Pulmonary artery endothelial cell (primary cell): ENCODE results near the gene ACP4. TPM values are rescaled to one million over a fixed set of nuclear protein-coding genes. Genes with fewer than 3 reads are reported as not detected.
"Not testable (repeated sequence)": the region's sequence is repeated elsewhere in the genome, so short reads cannot be mapped to it uniquely, and the experiment has no call there.

Experiments
- DNase-seq: peaks from one replicate; pipeline ENCODE4 v3.0.0-alpha.2; 2011; ENCODE audit warnings: low read depth, low spot score
- total RNA-seq: library from RNA; depleted of rRNA; stranded (reverse); fragments of >200 nt; gene quantifications from 2 replicates; pipeline ENCODE4 v1.2.3, GENCODE V29; 2014

The ACP4 gene
- total RNA-seq, 1 donor from 2014 or later: not detected

DNA sequence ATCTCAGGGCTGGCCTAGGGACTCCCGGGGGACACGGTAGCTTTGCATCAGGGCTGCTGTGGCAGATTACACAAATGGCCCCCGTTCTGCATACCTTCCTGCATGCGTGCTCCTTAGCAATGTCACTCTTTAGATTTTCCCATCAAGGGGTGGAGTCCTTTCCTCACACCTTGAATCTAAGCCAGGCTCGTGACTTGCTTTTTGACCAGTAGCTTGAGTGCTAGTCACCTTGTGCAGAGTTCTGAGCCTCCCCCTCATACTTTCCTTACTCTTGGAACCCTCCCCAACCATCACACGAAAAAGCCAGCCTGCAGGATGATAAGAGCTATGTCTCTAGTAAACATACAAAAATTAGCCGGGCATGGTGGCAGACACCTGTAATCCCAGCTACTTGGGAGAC lies 16.8 kb upstream of the ACP4 start:
- not testable (repeated sequence) for DNase-seq

GRCh38 chr19:50776131-50776530 lies 14.1 kb upstream of the ACP4 start:
- DNase-seq: no peak

- DNase-seq: no peak
These were observed 13.0 kb upstream of the ACP4 start for GRCh38 chr19:50777261-50777660.

DNA sequence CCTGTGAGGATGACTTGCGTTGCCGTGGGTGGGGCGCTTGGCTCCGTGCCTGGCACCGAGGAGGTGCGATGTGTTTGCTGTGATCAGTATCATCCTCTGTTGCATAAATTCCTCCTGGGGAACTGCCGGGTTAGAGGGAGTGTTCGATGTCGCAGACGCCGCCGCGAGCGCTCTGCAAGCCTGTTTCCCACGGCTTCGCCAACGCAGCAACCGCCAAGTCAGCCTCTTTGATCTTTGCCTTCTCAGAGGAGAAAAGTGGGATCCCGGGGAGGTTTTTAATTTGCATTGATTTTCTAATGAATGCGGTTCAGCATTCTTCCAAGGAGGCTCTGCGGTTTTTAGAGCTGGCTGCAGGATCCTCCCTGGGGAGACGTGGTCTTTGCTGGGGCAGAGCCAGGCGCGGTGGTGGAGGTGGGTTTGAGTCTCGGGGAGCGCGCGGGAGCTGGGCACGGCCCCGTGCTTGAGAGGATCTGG lies 12.3 kb upstream of the ACP4 start:
- DNase-seq: no peak

DNA sequence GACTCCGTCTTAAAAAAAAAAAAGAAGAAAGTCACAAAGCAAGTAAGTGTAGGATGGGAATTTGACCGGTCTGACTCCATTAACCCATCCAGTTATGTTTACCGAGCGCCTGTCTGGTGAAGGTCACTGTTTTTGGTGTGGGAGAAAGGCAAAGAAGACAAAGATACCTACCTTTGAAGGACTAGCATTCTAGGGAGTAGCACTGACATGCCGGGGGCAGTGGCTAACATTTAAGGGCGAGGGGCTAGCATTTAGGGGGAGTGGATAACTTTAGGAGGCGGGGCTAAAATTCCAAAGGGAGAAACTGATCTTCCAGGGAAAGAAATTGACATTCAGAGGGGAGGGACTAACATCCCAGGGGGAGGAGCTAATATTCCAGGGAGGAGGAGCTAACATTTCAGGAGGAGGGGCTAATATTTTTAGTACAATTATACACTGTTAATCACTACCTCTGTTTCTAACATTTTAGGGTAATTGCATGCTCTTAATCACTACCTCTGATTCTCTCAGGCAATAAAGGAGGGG lies 11.2 kb upstream of the ACP4 start:
- DNase-seq: no peak

DNA sequence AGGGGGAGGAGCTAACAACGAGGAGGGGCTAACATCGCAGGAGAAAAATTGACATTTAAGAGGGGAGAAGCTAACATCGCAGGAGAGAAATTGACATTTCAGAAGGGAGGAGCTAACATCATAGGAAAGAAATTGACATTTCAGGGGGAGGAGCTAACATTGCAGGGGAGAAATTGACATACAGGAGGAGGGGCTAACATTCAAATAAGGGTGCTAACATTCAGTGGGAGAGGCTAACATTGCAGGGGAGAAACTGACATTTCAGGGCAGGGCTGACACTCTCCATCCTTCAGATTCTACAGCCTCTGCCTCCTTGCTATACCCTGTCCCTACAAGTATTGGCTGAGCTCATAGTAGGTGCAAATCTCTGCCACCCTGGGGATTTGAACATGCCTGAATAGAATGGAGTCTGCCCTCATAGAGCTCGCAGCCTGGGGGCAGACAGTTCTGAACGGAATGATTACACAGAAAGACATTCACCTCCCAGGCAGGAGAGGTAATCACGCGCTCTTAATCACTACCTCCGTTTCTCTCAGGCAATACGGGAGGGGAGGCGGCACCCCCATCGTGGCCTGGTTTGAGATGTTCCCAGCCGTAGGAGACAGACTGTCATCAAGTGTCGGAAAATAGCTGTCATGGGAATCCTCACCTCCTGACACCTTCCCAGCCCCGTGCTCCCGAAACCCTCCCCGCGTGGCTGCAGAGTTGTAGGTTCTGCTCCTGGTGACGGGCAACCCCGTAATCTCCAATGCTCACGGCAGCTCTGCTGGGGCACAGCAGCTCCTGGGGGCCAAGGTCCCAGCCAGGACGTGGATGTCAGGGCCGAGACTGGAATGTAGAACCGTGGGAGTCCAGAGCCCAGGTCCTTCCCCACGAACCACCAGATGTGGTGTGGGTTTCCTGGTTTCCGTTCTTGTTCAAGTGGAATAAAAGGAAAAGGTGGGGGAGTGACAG lies 10.4 kb upstream of the ACP4 start:
- DNase-seq: no peak

GRCh38 chr19:50780753-50781435 lies 9.3 kb upstream of the ACP4 start:
- DNase-seq: no peak

DNA sequence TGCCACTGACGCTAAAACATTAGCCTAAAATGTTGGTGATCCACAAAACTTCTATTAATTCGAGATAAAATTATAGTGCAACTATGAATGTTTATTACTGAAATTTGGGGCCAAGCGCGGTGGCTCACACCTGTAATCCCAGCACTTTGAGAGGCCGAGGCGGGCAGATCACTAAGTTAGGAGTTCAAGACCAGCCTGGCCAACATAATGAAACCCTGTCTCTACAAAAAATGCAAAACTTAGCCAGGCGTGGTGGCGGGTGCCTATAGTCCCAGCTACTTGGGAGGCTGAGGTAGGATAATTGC lies 6.4 kb upstream of the ACP4 start:
- DNase-seq: not testable (repeated sequence)

DNA sequence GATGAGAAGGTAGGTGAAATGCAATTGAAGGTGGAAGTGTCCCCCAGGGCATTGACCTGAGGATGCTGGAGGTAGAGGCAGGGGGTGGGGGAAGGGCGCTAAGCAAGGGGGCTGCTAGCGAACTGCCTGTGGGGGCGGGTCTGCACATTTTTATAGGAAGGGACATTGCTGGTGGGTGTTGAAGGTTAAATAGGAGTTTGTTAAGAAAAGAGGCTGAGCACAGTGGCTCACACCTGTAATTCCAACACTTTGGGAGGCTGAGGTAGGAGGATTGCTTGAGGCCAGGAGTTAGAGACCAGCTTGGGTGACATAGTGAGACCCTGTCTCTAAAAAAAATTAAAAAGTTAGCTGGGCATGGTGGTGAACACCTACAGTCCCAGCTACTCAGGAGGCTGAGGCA lies 5.5 kb upstream of the ACP4 start:
- no peak for DNase-seq

- no peak for DNase-seq
These were observed 4.9 kb upstream of the ACP4 start for GRCh38 chr19:50785329-50785728.

GRCh38 chr19:50790922-50791467 lies 780 bp downstream of the ACP4 start:
- DNase-seq: no peak

DNA sequence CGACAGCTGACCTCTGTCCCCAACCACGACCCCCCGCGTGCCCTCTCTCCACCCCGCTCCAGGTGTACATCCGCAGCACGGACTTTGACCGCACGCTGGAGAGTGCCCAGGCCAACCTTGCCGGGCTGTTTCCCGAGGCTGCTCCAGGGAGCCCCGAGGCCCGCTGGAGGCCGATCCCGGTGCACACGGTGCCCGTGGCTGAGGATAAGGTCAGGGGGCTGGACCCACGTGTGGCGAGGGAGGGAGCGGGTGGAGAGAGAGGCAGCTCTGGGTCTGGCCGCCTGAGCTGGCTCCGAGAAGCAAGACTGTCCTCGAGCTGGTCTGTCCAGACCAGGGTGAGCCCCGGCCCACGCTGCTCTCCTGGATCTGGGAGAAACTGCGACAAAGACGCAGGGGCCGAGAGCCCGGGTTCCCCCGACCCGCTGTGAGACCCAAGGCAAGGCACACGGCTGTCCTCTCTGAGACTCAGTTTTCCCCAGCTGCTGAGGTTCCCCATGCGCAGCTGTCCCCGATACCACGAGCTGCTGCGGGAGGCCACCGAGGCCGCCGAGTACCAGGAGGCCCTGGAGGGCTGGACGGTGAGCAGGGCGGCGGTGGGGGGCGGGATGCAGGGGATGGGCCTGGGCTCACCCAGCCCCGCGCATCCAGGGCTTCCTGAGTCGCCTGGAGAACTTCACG lies 1.5 kb downstream of the ACP4 start:
- DNase-seq: no peak

DNA sequence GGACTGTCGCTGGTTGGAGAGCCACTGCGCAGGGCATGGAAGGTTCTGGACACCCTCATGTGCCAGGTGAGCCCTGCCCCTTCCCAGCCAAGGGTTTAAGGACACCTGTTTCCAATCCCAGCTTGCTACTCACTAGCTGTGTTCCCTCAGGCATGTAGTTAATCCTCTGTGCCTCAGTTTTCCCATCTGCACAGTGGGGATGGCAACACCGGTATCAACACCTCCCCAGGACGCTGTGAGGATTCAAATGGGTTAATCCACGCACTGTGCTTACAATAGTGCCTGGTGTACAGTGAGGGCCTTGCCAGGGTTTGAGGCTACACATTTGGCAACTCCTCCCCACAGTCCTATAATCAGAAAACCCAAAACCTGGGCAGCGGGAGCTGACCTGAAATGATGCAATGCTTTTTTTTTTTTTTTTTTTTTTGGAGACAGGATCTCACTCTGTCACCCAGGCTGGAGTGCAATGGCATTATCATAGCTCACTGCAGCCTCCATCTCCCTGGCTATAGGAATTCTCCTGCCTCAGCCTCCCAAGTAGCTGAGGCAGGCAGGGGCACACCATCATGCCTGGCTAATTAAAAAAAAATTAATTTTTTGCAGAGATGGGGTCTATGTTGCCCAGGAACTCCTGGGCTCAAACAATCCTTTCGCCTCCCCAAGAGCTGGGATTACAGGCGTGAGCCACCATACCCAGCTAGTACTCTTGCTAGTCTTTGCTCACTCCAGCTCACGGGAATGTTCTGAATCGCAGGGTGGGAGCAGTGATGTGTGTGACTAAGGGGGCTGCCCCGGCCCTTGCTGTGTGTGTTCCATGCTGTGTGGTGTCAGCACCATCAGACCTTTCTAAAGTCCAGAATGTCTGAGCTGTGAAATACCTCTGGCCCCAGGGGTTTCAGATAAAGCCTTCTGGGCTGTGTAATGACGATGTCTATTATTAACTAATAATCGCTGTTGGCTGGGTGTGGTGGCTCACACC lies 2.3 kb downstream of the ACP4 start:
- no peak for DNase-seq

DNA sequence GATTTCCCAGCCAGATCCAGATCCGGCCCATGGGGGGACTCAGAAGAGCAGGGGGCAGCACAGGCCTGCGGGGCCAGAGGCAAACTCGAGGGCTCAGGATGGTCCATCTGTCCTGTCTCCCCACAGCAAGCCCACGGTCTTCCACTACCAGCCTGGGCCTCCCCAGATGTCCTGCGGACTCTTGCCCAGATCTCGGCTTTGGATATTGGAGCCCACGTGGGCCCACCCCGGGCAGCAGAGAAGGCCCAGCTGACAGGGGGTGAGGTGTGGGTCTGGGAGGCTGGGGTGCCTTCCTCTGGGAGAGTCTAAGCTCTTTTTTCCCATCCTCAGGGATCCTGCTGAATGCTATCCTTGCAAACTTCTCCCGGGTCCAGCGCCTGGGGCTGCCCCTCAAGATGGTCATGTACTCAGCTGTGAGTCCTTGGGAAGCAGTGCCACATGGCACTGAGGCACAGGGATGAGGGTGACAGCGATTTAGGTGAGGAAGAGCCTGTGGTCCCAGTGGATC lies 3.4 kb downstream of the ACP4 start:
- no peak for DNase-seq

DNA sequence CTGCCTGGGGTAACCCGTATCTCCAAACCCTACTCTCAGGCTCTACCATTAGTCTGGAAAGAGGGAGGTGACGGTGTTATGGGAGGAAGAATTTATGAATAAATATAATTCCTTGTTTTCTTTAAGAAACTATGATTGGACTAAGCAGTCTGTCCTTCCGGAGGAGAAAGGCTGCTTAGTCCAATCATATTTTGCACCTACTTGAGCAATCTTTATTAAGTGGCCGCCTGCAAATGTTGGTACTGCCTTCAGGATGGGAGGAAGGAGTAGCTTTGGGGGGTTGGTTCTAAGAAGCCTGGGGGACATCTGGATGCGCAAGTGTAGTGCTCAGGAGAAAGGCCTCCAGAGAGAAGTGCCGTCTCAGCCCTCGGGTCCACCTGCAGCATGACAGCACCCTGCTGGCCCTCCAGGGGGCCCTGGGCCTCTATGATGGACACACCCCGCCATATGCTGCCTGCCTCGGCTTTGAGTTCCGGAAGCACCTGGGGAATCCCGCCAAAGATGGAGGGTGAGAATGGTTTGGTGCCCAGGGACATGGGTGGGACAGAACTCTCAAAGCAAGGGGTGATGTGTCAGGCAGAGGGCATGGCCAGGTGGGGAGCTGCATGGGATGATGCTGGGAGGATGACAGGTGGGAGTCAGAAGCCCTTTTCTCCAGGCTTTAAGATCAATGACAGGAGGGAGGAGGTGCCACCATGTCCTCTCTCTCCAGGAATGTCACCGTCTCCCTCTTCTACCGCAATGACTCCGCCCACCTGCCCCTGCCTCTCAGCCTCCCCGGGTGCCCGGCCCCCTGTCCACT lies 4.1 kb downstream of the ACP4 start:
- DNase-seq: no peak

GRCh38 chr19:50794876-50795663 lies 4.9 kb downstream of the ACP4 start:
- DNase-seq: no peak

DNA sequence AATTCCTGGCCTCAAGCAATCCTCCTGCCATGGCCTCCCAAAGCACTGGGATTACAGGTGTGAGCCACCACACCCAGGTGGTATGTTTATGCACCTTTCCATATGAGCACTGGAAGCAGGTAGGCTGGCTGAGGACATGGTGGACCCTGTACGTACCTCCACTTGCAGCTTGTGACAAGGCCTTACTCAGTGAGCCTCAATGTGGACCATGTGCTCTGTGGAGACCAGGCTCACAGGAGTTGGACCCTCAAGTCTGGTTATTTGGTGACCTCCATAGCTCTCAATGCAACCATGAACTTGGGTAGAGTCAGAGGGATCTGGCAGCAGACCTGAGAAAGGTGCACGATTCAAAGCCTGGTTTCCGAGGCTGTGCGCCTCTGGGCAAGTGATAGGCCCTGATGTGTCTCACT lies 5.5 kb downstream of the ACP4 start:
- DNase-seq: no peak

DNA sequence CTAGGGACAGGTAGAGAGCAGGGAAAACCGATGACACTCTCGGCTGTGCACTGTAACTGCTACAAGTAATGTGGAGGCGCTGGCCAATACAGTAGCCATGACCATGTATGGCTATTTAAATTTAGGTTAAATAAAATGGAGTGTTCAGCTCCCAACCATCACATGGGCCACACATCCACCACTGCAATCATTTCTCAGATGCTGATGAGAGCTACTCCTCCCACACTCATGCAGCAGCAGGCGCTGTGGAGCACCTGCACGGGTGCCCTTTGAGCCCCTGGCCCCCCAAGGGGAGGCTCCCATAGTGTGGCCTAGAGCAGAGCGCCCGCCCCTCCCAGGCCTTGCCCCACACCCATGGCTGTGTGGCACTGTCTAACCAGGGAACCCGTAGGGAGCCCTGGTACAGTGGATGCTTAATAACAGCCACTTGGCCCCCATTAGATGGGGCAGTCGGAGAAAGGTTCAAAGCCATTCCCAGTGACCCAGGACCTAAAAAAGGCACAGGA lies 6.0 kb downstream of the ACP4 start:
- DNase-seq: no peak
